GM10266 (cell line): Measurements from ENCODE around the gene CORO7.
"Not testable (repeated sequence)": the region's sequence is repeated elsewhere in the genome, so short reads cannot be mapped to it uniquely, and the experiment has no call there.

Experiments used
- DNase-seq: peaks from one replicate; pipeline ENCODE4 v3.0.0; 2012; ENCODE audit errors: extremely low spot score
- CTCF ChIP-seq: IDR thresholded peaks from 2 replicates; pipeline ENCODE4 v1.5.1; 2012; ENCODE audit warnings: mild to moderate bottlenecking, low read depth; ENCODE audit not compliant: control insufficient read depth, insufficient read depth; ENCODE audit errors: missing control alignments

The CORO7 gene

GRCh38 chr16:4336701-4337539, 79.5 kb downstream of the CORO7 start:
- DNase-seq = no peak
- TF ChIP-seq CTCF = no peak

- TF ChIP-seq CTCF = no peak
- DNase-seq = no peak
These were observed 81.5 kb downstream of the CORO7 start for GRCh38 chr16:4334724-4335495.

- DNase-seq = not testable (repeated sequence)
These were observed 82.7 kb downstream of the CORO7 start for GRCh38 chr16:4333714-4334113.

- DNase-seq = no peak
- TF ChIP-seq CTCF = no peak
These were observed 83.1 kb downstream of the CORO7 start for GRCh38 chr16:4333308-4333638.

- TF ChIP-seq CTCF = no peak
- DNase-seq = no peak
These were observed 83.6 kb downstream of the CORO7 start for GRCh38 chr16:4332623-4333307.

- no peak for DNase-seq
- TF ChIP-seq CTCF = no peak
These were observed 84.3 kb downstream of the CORO7 start for GRCh38 chr16:4332083-4332482.

- TF ChIP-seq CTCF = peak; percentile 97
- DNase-seq = peak; percentile 93
These were observed 86.0 kb downstream of the CORO7 start for GRCh38 chr16:4330277-4330874.
